HG03060 (cell line): Measurements from ENCODE around the gene CELA2B.
"Not testable (repeated sequence)": the region's sequence is repeated elsewhere in the genome, so short reads cannot be mapped to it uniquely, and the experiment has no call there.

Experiments used
- ATAC-seq: cut with Tn5 transposase; IDR thresholded peaks from one replicate; pipeline ENCODE4 v1.9.1; 2021; ENCODE audit warnings: low read depth, moderate number of reproducible peaks; ENCODE audit not compliant: unreplicated experiment

Gene CELA2B

GRCh38 chr1:15465674-15466073 is 10.2 kb upstream of the CELA2B start:
- no peak for ATAC-seq

DNA sequence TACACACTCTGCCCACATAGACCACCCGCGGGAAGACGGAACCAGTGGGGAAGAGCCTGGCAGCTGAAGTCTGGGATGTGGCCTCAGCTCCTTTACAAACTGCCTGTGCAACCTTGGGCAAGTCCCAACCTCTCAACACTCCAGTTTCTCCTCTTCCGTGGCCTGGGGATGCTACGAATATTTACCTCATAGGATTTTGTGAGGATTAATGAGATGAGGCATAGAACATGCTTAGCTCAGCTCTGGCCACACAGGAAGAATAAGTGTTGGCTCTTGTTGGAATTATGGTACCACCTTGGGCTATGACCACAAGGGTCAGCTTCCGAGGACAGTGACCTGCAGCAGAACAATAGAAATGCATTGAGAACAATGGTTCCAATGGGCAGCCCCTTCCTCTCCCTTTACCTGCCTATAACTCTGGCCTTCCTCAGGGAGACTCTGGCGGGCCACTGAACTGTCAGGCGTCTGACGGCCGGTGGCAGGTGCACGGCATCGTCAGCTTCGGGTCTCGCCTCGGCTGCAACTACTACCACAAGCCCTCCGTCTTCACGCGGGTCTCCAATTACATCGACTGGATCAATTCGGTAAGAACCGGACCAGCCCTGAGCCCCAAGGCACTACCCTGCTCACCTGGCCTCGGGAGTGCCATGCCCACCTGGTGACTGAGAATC is 8.8 kb upstream of the CELA2B start:
- ATAC-seq: not testable (repeated sequence)

GRCh38 chr1:15468145-15468544 is 7.8 kb upstream of the CELA2B start:
- ATAC-seq: no peak

GRCh38 chr1:15469361-15469760 is 6.5 kb upstream of the CELA2B start:
- no peak for ATAC-seq

DNA sequence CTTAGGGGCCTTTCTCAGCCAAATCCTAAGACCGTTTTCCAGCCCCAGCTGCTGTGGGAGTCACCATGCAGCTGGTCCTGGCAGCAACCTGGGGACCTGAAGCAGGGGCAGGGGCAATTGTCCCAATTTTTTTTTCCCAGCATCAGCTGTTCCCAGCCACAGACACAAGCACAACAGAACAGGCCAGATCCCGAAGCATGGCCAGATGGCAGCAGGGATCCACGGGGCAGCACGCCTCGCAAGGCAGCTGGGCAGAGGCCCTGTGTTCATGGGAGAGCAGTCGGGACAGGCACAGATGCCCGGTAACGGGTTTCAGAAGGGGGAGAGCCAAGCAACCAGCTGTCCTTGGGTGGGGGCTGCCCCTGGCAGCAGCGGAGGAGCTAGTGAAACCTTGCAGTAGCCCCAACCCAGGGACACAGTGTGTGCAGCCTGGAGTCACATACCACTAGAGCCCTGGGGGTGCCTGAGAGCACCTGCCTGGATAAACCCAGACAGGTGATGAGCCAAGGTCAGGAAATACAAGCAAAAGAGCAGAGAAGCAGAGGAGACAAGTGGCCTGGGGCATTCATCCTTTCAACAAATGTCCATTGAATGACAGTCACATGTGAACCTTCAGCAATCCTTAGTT is 6.0 kb upstream of the CELA2B start:
- ATAC-seq: not testable (repeated sequence)

DNA sequence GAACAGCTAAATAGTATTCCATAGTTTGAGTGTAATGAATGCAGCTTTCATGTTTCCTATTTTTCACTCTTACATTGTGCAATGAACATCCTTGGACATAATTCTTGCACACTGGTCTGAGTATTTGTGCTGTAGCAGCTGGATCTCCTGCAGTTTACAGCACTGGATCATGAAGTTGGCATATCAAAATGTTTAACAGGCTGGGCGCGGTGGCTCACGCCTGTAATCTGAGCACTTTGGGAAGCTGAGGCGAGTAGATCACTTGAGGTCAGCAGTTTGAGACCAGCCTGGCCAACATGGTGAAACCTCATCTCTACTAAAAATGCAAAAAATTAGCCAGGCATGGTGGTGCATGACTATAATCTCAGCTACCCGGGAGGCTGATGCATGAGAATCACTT is 4.8 kb upstream of the CELA2B start:
- ATAC-seq: not testable (repeated sequence)

DNA sequence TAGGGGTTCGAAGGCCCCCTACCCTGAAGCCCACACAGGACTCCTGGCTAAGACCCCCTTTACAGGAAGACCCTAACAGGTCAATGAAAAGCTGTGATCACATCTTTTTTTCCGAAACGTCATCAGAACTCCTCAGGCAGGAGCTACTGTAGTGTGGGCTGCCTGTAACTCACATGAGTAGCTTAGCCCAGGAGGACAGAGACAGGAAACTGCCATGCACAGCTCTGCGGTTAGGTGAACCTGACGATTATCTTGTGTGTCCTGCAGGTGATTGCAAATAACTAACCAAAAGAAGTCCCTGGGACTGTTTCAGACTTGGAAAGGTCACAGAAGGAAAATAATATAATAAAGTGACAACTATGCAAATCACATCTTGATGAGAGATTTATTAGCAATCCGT is 4.2 kb upstream of the CELA2B start:
- ATAC-seq: not testable (repeated sequence)

- ATAC-seq: no peak
These were observed 3.3 kb upstream of the CELA2B start for GRCh38 chr1:15472587-15472986.

- ATAC-seq: no peak
These were observed 1.0 kb downstream of the CELA2B start for GRCh38 chr1:15476927-15477326.

GRCh38 chr1:15477646-15478212 is 1.8 kb downstream of the CELA2B start:
- ATAC-seq: no peak

DNA sequence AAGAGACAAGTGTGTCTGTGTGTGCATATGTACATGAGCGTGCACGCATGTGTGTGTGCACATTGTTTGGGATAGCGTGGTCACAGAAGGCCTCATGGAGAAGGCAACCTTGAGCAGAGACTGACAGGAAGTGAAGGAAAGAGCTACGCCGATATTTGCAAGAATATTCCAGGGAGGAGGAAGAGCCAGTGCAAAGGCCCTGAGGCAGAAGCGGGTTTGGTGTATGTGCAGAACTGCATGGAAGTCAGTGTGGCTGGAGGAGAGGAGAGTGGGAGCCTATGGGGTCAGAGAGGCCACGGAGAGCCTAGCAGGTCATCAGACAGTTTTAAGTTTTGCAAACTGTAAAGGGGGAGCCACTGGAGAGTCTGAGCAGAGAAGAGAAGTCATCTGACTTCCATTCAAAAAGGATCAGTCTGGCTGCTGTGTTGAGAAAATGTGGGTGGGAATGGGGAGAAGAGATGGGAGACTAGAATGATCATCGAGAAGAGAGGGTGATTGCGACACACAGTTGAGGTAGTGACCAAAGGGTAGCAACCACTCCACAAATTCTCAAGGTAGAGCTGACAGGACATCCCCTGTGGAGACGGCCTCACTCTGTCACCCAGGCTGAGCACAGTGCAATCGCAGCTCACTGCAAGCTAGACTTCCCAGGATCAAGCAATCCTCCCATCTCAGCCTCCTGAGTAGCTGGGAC is 3.9 kb downstream of the CELA2B start:
- ATAC-seq: no peak

DNA sequence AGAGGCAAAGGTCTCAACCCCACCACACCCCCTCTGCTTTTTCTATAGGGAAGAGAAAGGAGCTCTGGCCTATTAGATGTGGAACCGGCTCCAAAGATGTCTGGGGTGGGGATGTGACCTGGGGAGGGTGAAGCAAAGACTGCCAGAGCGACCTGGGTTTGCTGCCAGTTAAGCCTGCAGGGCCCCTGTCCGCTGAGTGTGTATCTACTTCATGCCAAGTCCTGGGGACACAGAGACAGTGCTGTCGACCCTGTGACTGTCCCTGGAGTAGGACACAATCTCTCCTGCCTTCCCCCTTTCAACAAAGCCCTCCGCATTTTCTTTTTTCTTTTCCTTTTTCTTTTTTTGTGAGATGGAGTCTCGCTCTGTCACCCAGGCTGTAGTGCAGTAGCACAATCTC is 6.6 kb downstream of the CELA2B start:
- not testable (repeated sequence) for ATAC-seq

DNA sequence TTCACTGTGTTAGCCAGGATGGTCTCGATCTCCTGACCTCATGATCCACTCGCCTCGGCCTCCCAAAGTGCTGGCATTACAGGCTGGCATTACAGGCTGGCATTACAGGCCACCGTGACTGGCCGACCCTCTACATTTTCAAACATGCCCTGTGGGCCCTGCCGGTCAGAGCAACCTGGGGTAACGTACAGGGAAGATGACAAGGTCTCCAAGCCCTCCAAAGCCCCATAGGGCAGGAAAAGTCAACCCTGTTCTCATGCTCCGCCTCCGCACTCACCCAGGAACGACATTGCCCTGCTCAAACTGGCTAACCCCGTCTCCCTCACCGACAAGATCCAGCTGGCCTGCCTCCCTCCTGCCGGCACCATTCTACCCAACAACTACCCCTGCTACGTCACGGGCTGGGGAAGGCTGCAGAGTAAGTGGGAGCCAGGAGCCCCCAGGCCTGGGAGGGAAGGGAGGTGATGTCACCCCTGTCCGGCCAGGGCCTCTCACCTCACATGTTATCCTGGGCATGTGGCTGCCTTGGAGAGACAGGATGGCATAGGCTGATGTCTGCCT is 7.2 kb downstream of the CELA2B start:
- not testable (repeated sequence) for ATAC-seq

DNA sequence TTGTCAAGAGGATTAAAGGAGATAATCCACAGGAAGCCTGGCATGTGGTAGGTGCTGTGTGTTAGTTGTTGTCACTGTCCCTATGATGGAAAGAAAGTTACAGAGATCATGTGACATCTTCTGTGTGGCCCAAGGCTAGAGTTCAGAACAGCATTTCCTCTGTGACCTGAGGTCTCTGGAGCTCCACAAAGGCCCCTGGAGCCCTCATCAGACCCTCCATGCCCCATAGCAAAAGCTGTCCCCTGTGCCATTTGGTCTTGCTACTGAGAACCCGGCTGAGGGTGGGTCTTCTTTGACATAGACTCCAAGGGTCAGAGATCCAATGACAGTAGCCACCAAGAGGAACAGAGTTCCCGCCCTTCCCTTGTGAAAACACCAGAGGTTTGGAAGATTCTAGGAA is 8.1 kb downstream of the CELA2B start:
- no peak for ATAC-seq

GRCh38 chr1:15484443-15484842 is 8.5 kb downstream of the CELA2B start:
- not testable (repeated sequence) for ATAC-seq

- no peak for ATAC-seq
These were observed 9.7 kb downstream of the CELA2B start for GRCh38 chr1:15485636-15486035.

- ATAC-seq: not testable (repeated sequence)
These were observed 11.1 kb downstream of the CELA2B start for GRCh38 chr1:15486844-15487610.

DNA sequence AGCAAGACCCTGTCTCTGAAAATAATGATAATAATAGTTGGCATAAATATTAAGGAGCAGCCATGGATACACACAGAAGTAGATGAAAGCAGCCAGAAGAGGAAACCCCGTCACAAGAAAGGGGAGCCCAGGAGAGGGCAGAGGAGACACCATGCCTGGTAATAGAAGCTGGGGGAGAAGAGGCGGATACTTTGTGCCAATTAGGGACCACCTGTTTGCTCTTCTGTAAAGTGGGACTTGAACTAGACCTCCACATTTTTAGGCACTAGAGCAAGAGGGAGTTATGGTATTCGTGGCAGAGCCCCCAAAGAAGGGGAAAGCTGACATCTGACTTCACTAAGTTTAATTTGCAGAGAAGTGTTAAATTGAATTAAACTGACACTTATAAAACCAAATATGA is 12.5 kb downstream of the CELA2B start:
- no peak for ATAC-seq

DNA sequence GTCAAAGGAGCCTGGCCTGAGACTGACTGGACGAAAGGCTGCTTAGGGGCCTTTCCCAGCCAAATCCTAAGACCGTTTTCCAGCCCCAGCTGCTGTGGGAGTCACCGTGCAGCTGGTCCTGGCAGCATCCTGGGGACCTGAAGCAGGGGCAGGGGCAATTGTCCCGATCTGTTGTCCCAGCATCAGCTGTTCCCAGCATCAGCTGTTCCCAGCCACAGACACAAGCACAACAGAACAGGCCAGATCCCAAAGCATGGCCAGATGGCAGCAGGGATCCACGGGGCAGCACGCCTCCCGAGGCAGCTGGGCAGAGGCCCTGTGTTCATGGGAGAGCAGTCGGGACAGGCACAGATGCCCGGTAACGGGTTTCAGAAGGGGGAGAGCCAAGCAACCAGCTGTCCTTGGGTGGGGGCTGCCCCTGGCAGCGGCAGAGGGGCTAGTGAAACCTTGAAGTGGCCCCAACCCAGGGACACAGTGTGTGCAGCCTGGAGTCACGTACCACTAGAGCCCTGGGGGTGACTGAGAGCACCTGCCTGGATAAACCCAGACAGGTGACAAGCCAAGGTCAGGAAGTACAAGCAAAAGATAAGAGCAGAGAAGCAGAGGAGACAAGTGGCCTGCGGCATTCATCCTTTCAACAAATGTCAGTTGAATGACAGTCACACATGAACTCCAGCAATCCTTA is 13.3 kb downstream of the CELA2B start:
- no peak for ATAC-seq

DNA sequence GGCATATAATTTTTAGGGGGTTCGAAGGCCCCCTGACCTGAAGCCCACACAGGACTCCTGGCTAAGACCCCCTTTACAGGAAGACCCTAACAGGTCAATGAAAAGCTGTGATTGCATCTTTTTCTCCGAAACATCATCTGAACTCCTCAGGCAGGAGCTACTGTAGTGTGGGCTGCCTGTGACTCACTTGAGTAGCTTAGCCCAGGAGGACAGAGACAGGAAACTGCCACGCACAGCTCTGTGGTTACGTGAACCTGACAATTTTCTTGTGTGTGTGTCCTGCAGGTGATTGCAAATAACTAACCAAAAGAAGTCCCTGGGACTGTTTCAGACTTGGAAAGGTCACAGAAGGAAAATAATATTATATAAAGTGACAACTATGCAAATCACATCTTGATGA is 15.1 kb downstream of the CELA2B start:
- not testable (repeated sequence) for ATAC-seq
